HEK293 (cell line): ENCODE results near the gene CORO7.
A peak's percentile ranks its signal among the peaks of the same experiment; 100 is the strongest.

Experiments used
- BCL11A ChIP-seq: fragments of 450-650 bp; formaldehyde crosslinking; IDR thresholded peaks from 2 replicates; pipeline ENCODE4 v1.5.1; 2016; ENCODE audit warnings: low read depth, missing biosample characterization, missing genetic modification characterization
- GLI2 ChIP-seq: fragments of 450-650 bp; formaldehyde crosslinking; IDR thresholded peaks from 2 replicates; pipeline ENCODE4; 2017; ENCODE audit warnings: missing biosample characterization, missing genetic modification characterization, low read depth, borderline replicate concordance
- GLIS1 ChIP-seq: fragments of 450-650 bp; formaldehyde crosslinking; IDR thresholded peaks from 2 replicates; pipeline ENCODE4 v1.5.1; 2016; ENCODE audit warnings: missing biosample characterization, missing genetic modification characterization
- YY2 ChIP-seq: fragments of 450-650 bp; formaldehyde crosslinking; IDR thresholded peaks from 2 replicates; pipeline ENCODE4 v1.5.1; 2016; ENCODE audit warnings: missing biosample characterization, missing genetic modification characterization
- ZNF138 ChIP-seq: fragments of 450-650 bp; formaldehyde crosslinking; IDR thresholded peaks from 2 replicates; pipeline ENCODE4 v1.5.1; 2016; ENCODE audit warnings: missing biosample characterization, missing genetic modification characterization, borderline replicate concordance
- ZNF175 ChIP-seq: fragments of 450-650 bp; formaldehyde crosslinking; IDR thresholded peaks from 2 replicates; pipeline ENCODE4 v1.5.1; 2016; ENCODE audit warnings: missing biosample characterization, missing genetic modification characterization
- ZNF266 ChIP-seq: fragments of 450-650 bp; formaldehyde crosslinking; IDR thresholded peaks from 2 replicates; pipeline ENCODE4 v1.5.1; 2016; ENCODE audit warnings: missing biosample characterization, missing genetic modification characterization, low read depth
- ZNF394 ChIP-seq: fragments of 450-650 bp; formaldehyde crosslinking; IDR thresholded peaks from 2 replicates; pipeline ENCODE4 v1.5.1; 2016; ENCODE audit warnings: missing biosample characterization, missing genetic modification characterization, mild to moderate bottlenecking, moderate library complexity, borderline replicate concordance
- ZNF416 ChIP-seq: fragments of 450-650 bp; formaldehyde crosslinking; IDR thresholded peaks from 2 replicates; pipeline ENCODE4 v1.5.1; 2016; ENCODE audit warnings: missing biosample characterization, missing genetic modification characterization
- ZNF514 ChIP-seq: fragments of 450-650 bp; formaldehyde crosslinking; IDR thresholded peaks from 2 replicates; pipeline ENCODE4 v1.5.1; 2016; ENCODE audit warnings: missing biosample characterization, missing genetic modification characterization
- ZNF529 ChIP-seq: fragments of 450-650 bp; formaldehyde crosslinking; IDR thresholded peaks from 2 replicates; pipeline ENCODE4 v1.5.1; 2017; ENCODE audit warnings: missing genetic modification characterization, missing biosample characterization; ENCODE audit not compliant: insufficient replicate concordance
- ZNF776 ChIP-seq: fragments of 450-650 bp; formaldehyde crosslinking; IDR thresholded peaks from 2 replicates; pipeline ENCODE4 v1.5.0; 2017; ENCODE audit warnings: missing biosample characterization, missing genetic modification characterization, borderline replicate concordance
- ZNF791 ChIP-seq: fragments of 450-650 bp; formaldehyde crosslinking; IDR thresholded peaks from 2 replicates; pipeline ENCODE4 v1.5.1; 2016; ENCODE audit warnings: missing biosample characterization, missing genetic modification characterization
- TF ChIP-seq, protein P1 (sequence below): IDR thresholded peaks from 2 replicates; pipeline ENCODE4 v1.6.1; 2011; ENCODE audit warnings: mild to moderate bottlenecking, low read depth, low read length, borderline replicate concordance
- TF ChIP-seq, protein P2 (sequence below): fragments of 450-650 bp; formaldehyde crosslinking; IDR thresholded peaks from 2 replicates; pipeline ENCODE4 v1.5.1; 2017; ENCODE audit warnings: missing biosample characterization, mild to moderate bottlenecking, missing genetic modification characterization, moderate library complexity
- TF ChIP-seq, protein P3 (sequence below): fragments of 450-650 bp; formaldehyde crosslinking; IDR thresholded peaks from 2 replicates; pipeline ENCODE4 v1.5.1; 2016; ENCODE audit warnings: missing biosample characterization, missing genetic modification characterization
- TF ChIP-seq, protein P4 (sequence below): fragments of 450-650 bp; formaldehyde crosslinking; IDR thresholded peaks from 2 replicates; pipeline ENCODE4 v1.5.0; 2017; ENCODE audit warnings: missing biosample characterization, missing genetic modification characterization, borderline replicate concordance
- TF ChIP-seq, protein P5 (sequence below): fragments of 450-650 bp; formaldehyde crosslinking; IDR thresholded peaks from 2 replicates; pipeline ENCODE4 v1.5.1; 2016; ENCODE audit warnings: missing biosample characterization, missing genetic modification characterization, borderline replicate concordance
- TF ChIP-seq, protein P6 (sequence below): fragments of 450-650 bp; formaldehyde crosslinking; IDR thresholded peaks from 2 replicates; pipeline ENCODE4 v1.5.1; 2016; ENCODE audit warnings: missing biosample characterization, missing genetic modification characterization
- TF ChIP-seq, protein P7 (sequence below): sonication (generic); formaldehyde crosslinking; IDR thresholded peaks from 2 replicates; pipeline ENCODE4 v1.8.1; 2022; ENCODE audit warnings: mild to moderate bottlenecking, moderate library complexity, missing genetic modification reagents
- TF ChIP-seq, protein P8 (sequence below): fragments of 450-650 bp; formaldehyde crosslinking; IDR thresholded peaks from 2 replicates; pipeline ENCODE4 v1.5.1; 2016; ENCODE audit warnings: missing biosample characterization, missing genetic modification characterization
- TF ChIP-seq, protein P9 (sequence below): fragments of 450-650 bp; formaldehyde crosslinking; IDR thresholded peaks from 2 replicates; pipeline ENCODE4 v1.5.1; 2017; ENCODE audit warnings: missing biosample characterization, missing genetic modification characterization

CORO7 gene

DNA sequence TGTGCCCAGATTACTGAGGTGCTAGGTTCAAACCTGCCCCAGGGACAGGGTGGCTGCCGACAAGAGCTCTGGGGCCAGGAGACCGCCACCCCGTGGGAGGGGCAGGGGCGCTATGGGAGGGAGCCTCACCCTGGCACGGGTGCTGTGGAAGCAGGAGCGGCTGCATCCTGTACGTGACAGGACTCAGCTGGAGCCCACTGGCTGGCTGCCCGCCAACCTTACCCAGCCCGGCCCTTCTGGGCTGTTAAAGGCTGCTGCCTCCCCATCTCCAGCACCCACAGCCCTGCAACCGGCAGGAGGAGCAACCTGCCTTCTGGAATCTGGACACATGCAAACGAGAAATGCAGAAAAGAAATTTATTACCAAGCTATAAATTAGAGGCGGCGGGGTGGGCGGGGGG lies 76.5 kb downstream of the CORO7 start (continued):
- TF ChIP-seq, protein P1, sequence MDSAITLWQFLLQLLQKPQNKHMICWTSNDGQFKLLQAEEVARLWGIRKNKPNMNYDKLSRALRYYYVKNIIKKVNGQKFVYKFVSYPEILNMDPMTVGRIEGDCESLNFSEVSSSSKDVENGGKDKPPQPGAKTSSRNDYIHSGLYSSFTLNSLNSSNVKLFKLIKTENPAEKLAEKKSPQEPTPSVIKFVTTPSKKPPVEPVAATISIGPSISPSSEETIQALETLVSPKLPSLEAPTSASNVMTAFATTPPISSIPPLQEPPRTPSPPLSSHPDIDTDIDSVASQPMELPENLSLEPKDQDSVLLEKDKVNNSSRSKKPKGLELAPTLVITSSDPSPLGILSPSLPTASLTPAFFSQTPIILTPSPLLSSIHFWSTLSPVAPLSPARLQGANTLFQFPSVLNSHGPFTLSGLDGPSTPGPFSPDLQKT = no peak
- TF ChIP-seq ZNF138 (no peak), GLI2 (tag by site-specific recombination) (no peak), ZNF394 (tag by site-specific recombination) (no peak), ZNF175 (tag by site-specific recombination) (no peak), ZNF416 (no peak), ZNF266 (tag by site-specific recombination) (no peak), BCL11A (tag by site-specific recombination) (no peak), GLIS1 (peak; percentile 21; the same call in 1 of the 2 replicates), ZNF529 (tag by site-specific recombination) (no peak), YY2 (no peak), ZNF791 (tag by site-specific recombination) (no peak), ZNF514 (tag by site-specific recombination) (no peak), ZNF776 (no peak)
- TF ChIP-seq, protein P2, sequence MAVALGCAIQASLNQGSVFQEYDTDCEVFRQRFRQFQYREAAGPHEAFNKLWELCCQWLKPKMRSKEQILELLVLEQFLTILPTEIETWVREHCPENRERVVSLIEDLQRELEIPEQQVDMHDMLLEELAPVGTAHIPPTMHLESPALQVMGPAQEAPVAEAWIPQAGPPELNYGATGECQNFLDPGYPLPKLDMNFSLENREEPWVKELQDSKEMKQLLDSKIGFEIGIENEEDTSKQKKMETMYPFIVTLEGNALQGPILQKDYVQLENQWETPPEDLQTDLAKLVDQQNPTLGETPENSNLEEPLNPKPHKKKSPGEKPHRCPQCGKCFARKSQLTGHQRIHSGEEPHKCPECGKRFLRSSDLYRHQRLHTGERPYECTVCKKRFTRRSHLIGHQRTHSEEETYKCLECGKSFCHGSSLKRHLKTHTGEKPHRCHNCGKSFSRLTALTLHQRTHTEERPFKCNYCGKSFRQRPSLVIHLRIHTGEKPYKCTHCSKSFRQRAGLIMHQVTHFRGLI (tag by site-specific recombination) = no peak
- TF ChIP-seq, protein P3, sequence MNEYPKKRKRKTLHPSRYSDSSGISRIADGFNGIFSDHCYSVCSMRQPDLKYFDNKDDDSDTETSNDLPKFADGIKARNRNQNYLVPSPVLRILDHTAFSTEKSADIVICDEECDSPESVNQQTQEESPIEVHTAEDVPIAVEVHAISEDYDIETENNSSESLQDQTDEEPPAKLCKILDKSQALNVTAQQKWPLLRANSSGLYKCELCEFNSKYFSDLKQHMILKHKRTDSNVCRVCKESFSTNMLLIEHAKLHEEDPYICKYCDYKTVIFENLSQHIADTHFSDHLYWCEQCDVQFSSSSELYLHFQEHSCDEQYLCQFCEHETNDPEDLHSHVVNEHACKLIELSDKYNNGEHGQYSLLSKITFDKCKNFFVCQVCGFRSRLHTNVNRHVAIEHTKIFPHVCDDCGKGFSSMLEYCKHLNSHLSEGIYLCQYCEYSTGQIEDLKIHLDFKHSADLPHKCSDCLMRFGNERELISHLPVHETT (tag by site-specific recombination) = no peak
- TF ChIP-seq, protein P4, sequence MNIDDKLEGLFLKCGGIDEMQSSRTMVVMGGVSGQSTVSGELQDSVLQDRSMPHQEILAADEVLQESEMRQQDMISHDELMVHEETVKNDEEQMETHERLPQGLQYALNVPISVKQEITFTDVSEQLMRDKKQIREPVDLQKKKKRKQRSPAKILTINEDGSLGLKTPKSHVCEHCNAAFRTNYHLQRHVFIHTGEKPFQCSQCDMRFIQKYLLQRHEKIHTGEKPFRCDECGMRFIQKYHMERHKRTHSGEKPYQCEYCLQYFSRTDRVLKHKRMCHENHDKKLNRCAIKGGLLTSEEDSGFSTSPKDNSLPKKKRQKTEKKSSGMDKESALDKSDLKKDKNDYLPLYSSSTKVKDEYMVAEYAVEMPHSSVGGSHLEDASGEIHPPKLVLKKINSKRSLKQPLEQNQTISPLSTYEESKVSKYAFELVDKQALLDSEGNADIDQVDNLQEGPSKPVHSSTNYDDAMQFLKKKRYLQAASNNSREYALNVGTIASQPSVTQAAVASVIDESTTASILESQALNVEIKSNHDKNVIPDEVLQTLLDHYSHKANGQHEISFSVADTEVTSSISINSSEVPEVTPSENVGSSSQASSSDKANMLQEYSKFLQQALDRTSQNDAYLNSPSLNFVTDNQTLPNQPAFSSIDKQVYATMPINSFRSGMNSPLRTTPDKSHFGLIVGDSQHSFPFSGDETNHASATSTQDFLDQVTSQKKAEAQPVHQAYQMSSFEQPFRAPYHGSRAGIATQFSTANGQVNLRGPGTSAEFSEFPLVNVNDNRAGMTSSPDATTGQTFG = no peak
- TF ChIP-seq, protein P5, sequence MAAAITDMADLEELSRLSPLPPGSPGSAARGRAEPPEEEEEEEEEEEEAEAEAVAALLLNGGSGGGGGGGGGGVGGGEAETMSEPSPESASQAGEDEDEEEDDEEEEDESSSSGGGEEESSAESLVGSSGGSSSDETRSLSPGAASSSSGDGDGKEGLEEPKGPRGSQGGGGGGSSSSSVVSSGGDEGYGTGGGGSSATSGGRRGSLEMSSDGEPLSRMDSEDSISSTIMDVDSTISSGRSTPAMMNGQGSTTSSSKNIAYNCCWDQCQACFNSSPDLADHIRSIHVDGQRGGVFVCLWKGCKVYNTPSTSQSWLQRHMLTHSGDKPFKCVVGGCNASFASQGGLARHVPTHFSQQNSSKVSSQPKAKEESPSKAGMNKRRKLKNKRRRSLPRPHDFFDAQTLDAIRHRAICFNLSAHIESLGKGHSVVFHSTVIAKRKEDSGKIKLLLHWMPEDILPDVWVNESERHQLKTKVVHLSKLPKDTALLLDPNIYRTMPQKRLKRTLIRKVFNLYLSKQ (tag by site-specific recombination) = no peak
- TF ChIP-seq, protein P6, sequence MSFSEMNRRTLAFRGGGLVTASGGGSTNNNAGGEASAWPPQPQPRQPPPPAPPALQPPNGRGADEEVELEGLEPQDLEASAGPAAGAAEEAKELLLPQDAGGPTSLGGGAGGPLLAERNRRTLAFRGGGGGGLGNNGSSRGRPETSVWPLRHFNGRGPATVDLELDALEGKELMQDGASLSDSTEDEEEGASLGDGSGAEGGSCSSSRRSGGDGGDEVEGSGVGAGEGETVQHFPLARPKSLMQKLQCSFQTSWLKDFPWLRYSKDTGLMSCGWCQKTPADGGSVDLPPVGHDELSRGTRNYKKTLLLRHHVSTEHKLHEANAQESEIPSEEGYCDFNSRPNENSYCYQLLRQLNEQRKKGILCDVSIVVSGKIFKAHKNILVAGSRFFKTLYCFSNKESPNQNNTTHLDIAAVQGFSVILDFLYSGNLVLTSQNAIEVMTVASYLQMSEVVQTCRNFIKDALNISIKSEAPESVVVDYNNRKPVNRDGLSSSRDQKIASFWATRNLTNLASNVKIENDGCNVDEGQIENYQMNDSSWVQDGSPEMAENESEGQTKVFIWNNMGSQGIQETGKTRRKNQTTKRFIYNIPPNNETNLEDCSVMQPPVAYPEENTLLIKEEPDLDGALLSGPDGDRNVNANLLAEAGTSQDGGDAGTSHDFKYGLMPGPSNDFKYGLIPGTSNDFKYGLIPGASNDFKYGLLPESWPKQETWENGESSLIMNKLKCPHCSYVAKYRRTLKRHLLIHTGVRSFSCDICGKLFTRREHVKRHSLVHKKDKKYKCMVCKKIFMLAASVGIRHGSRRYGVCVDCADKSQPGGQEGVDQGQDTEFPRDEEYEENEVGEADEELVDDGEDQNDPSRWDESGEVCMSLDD = no peak
- TF ChIP-seq, protein P7, sequence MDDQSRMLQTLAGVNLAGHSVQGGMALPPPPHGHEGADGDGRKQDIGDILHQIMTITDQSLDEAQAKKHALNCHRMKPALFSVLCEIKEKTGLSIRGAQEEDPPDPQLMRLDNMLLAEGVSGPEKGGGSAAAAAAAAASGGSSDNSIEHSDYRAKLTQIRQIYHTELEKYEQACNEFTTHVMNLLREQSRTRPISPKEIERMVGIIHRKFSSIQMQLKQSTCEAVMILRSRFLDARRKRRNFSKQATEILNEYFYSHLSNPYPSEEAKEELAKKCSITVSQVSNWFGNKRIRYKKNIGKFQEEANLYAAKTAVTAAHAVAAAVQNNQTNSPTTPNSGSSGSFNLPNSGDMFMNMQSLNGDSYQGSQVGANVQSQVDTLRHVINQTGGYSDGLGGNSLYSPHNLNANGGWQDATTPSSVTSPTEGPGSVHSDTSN = no peak
- TF ChIP-seq, protein P8, sequence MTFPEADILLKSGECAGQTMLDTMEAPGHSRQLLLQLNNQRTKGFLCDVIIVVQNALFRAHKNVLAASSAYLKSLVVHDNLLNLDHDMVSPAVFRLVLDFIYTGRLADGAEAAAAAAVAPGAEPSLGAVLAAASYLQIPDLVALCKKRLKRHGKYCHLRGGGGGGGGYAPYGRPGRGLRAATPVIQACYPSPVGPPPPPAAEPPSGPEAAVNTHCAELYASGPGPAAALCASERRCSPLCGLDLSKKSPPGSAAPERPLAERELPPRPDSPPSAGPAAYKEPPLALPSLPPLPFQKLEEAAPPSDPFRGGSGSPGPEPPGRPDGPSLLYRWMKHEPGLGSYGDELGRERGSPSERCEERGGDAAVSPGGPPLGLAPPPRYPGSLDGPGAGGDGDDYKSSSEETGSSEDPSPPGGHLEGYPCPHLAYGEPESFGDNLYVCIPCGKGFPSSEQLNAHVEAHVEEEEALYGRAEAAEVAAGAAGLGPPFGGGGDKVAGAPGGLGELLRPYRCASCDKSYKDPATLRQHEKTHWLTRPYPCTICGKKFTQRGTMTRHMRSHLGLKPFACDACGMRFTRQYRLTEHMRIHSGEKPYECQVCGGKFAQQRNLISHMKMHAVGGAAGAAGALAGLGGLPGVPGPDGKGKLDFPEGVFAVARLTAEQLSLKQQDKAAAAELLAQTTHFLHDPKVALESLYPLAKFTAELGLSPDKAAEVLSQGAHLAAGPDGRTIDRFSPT (tag by site-specific recombination) = no peak
- TF ChIP-seq, protein P9, sequence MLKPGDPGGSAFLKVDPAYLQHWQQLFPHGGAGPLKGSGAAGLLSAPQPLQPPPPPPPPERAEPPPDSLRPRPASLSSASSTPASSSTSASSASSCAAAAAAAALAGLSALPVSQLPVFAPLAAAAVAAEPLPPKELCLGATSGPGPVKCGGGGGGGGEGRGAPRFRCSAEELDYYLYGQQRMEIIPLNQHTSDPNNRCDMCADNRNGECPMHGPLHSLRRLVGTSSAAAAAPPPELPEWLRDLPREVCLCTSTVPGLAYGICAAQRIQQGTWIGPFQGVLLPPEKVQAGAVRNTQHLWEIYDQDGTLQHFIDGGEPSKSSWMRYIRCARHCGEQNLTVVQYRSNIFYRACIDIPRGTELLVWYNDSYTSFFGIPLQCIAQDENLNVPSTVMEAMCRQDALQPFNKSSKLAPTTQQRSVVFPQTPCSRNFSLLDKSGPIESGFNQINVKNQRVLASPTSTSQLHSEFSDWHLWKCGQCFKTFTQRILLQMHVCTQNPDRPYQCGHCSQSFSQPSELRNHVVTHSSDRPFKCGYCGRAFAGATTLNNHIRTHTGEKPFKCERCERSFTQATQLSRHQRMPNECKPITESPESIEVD (tag by site-specific recombination) = no peak
- TF ChIP-seq, all 188 proteins: peak for 24
